HG02678 (cell line): ENCODE data around the gene PTPRQ.
"Not testable (repeated sequence)": the region's sequence is repeated elsewhere in the genome, so short reads cannot be mapped to it uniquely, and the experiment has no call there.

ENCODE experiments used
- ATAC-seq: cut with Tn5 transposase; IDR thresholded peaks from one replicate; pipeline ENCODE4 v1.9.1; 2021; ENCODE audit warnings: mild to moderate bottlenecking, moderate library complexity; ENCODE audit not compliant: unreplicated experiment

Gene PTPRQ

DNA sequence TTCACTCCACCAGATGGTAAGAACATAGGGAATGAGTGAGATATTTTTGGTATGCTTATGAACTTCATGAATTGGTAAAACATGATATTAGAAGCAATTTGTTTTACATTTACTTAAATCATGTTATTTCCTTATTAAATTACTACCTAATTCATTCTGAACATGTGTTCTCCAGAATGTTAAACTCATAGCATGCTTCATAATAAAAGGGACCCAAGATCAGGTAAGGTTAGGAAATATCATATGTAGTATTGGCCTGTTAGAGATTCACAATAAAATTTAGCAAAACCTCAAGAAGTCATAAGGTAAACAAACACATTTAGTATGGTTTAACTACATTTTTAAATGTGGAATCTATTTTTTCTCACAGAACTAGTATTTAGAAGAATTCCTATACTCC lies 28.2 kb downstream of the PTPRQ start:
- ATAC-seq, result no peak

- ATAC-seq, result peak; percentile 70
Measured at GRCh38 chr12:80472911-80473500, 29.0 kb downstream of the PTPRQ start.

GRCh38 chr12:80477521-80478145 lies 33.6 kb downstream of the PTPRQ start:
- not testable (repeated sequence) for ATAC-seq

DNA sequence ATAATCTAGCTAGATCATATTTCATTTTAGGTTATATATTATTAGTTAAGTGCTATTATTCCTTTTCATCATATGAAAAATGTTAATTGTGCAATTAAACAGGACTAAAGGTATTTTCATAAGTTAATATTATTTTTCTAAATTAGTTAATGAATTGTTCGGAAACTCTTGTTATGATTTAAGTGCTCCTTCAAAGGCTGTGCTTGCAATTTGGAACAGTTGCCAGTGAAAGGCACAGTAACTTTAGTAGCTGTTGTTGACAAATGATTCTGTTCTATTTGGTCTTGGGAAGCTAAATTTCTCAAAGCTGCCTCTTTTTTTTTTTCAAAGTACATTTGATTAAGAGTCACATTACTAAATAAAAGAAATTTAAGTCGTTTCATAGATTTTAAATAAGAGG lies 40.7 kb downstream of the PTPRQ start:
- ATAC-seq, result no peak

DNA sequence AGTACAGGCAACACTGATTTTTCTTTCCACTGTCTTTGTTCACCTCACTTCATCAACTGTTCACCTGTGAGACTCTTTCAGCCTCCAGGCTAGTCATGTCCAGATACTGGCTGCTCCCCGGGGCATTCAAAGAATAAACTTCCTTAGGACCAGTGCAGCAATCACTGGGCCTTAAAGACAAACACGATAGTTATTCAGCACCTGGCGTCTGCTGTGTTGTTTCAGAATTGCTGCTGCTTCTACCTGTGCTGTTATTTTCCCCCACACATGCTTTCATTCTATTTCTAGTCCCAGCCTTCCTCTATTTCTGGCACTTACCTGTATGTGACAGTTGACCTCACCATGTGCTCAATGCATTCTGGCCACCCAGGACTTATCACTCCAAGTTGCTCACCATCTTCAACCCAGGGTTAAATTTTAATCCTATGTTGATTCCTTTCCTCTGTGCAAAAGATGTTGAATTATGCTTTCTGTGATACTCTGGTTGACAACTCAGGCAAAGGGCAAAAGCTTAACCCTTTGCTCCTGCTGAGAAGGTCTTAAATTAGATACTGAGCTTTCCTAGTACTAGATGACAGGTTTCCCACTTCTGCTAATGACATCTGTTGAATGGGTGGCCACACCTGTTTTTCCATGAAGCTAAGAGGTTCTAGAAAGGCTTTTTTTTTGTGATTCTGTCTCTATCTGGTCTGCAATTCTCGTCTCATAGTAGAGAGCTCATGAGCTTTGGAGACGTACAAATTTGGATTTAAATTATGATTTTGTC lies 41.4 kb downstream of the PTPRQ start:
- no peak for ATAC-seq

DNA sequence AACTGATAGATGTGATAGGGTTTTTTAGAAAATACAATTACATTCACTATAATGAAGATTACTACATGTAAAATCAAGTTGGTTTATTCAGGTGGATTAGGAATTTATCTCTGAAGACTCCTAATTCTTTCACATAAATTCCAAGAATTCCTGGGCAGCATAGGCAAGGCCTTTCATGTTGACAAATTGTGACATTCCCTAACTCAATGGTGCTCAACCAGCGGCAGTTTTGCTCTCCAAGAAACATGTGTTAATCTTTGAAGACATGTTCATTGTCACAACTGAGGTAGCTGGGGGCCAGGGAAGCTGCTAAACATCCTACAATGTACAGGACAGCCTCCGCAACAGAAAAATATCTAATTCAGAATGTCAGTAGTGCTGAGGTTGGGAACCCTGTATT lies 46.3 kb downstream of the PTPRQ start:
- ATAC-seq, result no peak

DNA sequence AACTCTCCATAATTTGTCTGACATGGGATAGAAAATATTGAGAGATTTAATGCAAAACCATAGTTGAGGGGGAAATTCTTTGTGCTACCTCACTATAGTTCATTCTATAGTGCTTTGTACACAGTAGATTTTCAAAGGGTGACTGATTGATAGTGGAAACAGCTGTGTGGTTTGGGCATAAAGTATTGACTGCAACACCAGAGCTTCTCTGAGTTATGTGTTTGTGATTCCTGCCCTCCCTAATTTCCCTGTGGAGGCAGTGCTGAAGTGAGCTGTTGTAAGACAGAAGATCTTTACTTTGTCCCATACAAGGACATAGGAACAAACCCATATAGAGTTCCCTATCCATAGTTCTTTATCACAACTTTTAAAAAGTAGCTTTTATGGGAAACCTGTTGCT lies 47.1 kb downstream of the PTPRQ start:
- ATAC-seq, result no peak

DNA sequence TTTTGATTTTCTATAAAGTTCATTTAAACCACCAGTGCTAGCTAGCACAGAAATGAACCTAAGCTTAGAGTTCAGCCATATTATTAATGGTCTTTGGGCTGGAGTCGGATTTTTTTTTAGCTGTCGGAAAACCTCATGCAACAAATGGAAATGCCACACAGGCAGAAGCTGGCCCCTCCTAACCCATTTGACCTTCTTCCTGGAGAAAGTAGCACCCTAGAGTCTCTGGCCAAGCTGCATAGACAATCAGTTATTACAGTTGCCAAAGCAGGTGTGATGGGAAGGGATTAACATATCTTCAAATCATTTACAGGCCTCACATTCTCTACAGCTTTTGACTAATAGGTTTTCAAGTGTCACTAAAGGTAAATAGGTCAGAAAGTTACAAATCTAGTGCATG lies 49.4 kb downstream of the PTPRQ start:
- no peak for ATAC-seq

- no peak for ATAC-seq
Measured at GRCh38 chr12:80494836-80495235, 50.8 kb downstream of the PTPRQ start.

GRCh38 chr12:80498059-80498728 lies 54.2 kb downstream of the PTPRQ start:
- ATAC-seq, result no peak

DNA sequence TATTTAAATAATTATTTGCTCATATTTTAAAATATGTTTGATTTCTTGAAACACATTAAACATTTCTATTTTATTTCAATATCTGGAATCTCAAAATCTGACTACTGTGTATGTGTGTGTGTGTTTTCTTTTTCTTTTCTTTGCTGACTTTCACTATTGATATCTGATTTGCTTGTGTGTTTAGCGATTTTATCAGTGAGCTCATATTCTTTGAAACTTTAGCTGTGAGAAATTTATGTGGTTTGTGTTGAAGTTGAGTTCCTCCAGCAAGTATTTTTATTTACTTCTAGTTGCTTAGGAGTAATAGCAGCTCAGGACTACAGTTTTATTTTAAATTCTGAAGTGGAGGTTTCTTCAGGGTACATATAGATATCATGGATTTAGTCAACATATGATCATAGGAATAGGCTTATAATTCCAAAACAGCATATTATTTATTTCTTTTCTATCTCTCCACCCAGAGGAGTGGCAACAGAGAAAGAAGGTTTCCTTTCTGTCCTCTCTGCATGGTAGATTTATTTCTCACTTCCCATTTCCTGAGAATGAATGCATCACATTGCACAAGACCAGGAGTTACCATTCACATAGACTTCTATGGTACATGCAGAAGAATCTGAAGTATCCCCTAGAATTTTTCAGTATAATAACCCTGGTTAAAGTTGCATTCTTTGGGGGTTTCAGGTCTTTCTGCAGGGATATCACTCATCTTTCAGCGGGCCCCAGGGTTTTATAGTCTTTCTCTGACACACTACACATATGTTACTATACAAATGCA lies 60.5 kb downstream of the PTPRQ start:
- ATAC-seq, result no peak

- no peak for ATAC-seq
Measured at GRCh38 chr12:80509781-80510556, 65.9 kb downstream of the PTPRQ start.

- ATAC-seq, result no peak
Measured at GRCh38 chr12:80512781-80513180, 68.7 kb downstream of the PTPRQ start.

GRCh38 chr12:80513211-80513610 lies 69.2 kb downstream of the PTPRQ start:
- no peak for ATAC-seq

- ATAC-seq, result no peak
Measured at GRCh38 chr12:80517655-80518054, 73.6 kb downstream of the PTPRQ start.

- ATAC-seq, result no peak
Measured at GRCh38 chr12:80531646-80532045, 87.6 kb downstream of the PTPRQ start.

DNA sequence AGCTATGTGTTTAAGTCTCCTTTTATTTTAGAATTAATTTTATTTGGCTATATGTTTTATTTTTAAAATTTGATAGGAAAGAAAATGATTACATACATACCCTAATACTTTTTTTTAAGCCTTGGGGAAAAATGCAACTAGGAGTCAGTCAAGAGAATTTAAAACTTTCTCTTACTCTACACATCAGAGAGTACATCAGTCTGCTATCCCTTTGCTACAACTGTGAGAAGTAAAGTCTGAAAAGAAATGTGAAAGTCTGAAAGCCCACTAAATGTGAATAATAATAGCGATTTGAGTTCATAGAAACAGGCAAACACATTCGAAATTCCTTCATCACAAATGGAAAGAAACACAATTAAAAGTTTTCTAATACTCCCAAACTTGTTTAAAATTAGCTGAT lies 95.0 kb downstream of the PTPRQ start:
- ATAC-seq, result no peak

DNA sequence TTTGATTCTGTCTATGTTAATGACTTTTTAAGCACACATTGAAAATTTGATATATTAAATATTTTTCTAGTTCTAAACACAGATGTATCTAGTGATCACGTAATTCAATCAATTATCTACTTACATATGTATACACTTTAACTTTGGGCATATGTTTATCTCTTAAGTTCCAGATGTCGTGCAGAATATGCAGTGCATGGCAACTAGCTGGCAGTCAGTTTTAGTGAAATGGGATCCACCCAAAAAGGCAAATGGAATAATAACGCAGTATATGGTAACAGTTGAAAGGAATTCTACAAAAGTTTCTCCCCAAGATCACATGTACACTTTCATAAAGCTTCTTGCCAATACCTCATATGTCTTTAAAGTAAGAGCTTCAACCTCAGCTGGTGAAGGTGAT lies 105.3 kb downstream of the PTPRQ start:
- no peak for ATAC-seq

DNA sequence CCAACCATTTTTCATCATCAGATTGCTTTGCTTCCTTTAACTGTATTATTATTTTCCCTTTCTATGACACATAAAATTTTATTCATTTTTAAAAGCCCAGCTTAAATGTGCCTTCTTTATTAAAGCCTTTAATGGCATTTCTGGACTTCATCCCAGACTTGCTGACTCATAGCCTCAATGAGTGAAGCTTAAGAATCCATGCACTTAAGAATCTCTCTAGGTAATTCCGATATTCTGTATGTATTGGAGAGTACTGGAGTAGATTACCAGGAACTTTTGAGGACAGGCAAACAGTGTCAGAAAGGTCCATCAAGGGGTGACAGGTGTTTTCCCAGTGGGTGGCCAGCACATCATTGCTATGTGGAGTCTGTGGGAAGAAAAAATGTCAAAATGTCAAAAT lies 107.9 kb downstream of the PTPRQ start:
- ATAC-seq, result no peak

DNA sequence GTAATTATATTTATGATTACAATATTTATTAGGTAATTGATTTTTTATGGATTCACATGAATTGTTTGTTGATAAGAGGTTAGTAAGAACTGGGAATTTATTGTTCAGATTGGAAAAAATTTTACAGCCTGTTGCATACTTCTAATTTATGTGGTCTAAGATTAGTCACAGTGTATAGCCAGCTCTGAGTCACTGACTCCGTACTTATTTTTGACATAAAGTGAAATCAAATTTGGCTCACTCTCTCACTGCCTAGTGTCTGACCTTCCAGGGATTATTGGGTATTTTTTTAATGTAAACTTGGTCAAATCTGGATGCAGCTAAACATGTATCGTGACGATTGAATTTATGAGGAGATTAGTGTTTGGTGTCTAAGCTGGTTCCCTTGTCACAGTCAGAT lies 109.3 kb downstream of the PTPRQ start:
- no peak for ATAC-seq
